Effector CD4-positive, alpha-beta T cell (primary cell): ENCODE results near the gene EFCAB10.
"Not testable (repeated sequence)": the region's sequence is repeated elsewhere in the genome, so short reads cannot be mapped to it uniquely, and the experiment has no call there.

Experiments
- DNase-seq: peaks from one replicate; pipeline ENCODE4 v3.0.0-alpha.2; 2020
- total RNA-seq: gene quantifications from one replicate; lab custom pipeline; 2026; lab: John Stamatoyannopoulos, UW

The EFCAB10 gene
- 0.75 reads per million for total RNA-seq

- peak; percentile 22 for DNase-seq
Measured at GRCh38 chr7:105581066-105581811, at the start of gene EFCAB10. Gene EFCAB10, minus strand, starts transcription at chr7:105581493. Its CDS starts 30 bp downstream, at chr7:105581463.

DNA sequence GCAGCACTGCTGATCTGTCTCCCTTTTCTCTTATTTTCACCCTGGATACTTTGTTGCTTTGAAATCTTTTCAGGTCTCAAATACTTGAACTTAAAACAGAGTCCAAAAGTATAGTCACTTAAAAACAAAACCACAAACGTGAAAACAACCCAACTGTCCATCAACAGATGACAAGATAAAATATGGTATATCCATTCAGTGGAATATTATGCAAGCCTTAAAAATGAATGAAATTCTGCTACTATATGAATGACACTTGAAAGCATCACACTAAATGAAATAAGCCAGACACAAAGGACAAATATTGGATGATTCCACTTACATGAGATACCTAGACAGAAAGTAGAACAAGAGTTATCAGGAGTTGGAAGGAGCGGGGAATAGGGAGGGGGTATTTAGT is 44.7 kb upstream of the EFCAB10 start:
- no peak for DNase-seq

GRCh38 chr7:105623906-105624305 is 42.6 kb upstream of the EFCAB10 start:
- DNase-seq = no peak

- DNase-seq = no peak
Measured at GRCh38 chr7:105623378-105623777, 42.1 kb upstream of the EFCAB10 start.

DNA sequence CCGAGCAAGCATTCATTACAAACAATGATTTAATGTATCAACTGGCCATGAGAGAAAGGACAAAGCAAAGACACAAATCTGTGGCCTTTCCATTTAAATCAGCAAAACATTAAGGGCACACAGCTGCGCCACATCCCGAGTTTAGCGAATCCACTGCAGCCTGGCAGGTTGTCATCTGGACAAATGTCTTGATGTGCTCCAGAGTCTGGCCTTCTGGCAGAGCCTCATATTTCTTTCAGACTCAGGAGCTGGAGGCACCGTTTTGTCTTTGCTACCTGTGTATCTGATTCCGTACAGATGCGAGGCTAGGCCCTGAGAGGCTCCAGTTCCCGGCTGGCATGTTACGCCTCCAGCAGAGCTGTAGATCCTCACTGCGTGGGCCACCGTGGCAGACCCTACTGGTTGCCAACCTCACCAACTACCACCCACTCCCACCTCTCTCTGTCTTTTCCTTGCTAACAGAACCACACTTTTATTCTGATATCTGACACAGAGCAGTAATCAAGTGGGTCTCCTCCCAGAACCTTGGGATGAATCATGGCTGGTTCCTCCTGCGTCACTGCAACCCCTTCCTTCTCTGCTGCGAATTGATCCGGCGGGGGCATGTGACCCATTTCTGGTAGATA is 40.9 kb upstream of the EFCAB10 start:
- DNase-seq = no peak

GRCh38 chr7:105621617-105622016 is 40.3 kb upstream of the EFCAB10 start:
- no peak for DNase-seq

GRCh38 chr7:105621176-105621575 is 39.9 kb upstream of the EFCAB10 start:
- no peak for DNase-seq

GRCh38 chr7:105619590-105619989 is 38.3 kb upstream of the EFCAB10 start:
- no peak for DNase-seq

- no peak for DNase-seq
Measured at GRCh38 chr7:105618016-105618296, 36.7 kb upstream of the EFCAB10 start.

- no peak for DNase-seq
Measured at GRCh38 chr7:105617280-105618015, 36.2 kb upstream of the EFCAB10 start.

DNA sequence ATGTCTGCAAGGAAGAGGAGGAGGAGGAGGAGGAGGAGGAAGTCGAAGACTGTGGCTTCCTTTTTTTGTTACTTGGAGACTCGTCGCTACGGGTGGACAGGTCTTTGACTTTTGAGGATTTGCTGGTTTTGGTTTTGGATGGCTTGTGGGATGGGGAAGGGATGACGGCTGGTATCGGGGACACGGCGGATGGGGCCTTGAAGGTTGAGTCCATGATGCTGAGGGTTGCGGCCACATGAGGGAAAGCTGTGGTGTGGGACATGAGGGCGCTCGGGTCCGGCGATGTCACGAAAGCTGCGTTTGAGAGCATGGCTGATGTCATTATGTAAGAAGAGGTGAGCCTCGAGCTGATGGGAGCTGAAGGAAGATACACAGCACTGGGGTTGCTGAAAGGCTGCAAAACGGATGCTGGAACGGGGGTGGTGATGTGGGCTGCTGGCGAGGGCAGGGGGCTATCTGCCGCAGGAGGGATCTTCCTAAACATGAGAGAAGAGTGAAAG is 33.1 kb upstream of the EFCAB10 start:
- DNase-seq = no peak

DNA sequence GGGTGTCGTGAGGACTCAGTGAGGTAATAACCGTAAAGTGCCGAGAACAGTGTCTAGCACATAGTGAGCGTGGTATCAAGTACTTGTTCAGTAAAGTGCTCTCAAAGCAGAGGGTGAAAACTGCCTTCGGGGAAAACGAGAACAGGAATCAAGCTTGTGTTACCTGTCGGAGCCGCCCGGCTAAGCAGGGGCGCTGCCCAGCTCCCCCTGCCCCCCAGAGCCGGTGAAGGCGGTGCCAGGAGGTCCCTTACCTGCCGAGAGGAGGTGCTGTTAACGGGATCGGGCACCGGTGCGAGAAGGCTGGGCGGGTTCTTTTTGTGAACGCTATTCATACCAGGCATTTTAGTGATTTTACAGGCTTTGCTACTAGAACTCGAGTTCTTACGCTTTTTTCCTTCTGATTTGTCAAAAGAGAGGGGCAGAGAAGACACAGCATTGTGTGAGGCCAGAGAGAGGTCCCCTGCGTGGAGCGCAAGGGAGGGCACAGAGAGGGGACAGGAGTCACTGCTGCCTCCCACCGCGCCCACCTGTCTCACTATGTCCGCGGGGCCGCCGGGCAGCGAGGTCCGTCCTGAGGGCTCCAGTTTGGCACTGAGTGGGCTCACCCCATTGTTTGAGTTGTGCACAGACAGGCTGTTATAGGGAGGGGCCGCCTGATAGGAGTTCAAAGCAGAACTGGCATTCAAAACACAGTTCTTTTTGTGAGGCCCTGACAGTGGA is 32.5 kb upstream of the EFCAB10 start:
- DNase-seq = no peak

GRCh38 chr7:105612806-105613205 is 31.5 kb upstream of the EFCAB10 start:
- DNase-seq = no peak

- DNase-seq = no peak
Measured at GRCh38 chr7:105611856-105612775, 30.8 kb upstream of the EFCAB10 start.

DNA sequence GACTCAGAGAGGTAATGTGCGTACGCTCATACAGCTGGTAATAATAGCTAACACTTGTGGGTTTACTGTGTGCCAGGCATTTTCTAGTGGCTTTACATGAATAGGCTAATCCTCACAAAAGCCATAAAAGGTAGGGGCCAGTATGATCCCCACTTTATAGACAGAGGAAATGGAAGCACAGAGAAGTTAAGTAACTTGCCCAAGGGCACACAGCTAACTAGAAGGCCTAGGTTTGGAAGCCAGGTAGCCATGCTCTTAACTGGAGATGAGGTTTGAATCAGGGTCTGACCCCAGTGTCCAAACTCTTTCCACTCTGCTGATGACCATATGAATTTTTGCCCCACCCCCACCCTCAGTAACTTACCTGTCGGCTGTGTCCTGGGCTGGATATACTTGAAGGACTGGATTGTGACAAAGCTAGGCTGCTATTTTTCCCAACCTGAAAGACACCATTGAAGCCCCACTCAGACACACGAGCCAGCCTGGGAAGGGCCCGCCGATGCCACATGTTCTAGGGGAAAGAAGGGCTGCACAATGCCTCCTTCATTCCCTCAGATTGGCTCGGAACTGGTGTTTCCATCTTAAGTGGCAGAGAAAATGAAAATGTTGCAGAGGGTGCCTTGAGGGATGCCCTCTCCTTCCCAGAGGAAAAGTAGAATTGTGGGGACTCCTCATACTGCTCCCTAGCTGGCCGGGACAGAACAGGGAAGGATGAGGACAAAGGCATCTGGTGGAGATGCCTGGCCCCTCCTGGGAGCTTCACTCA is 29.1 kb upstream of the EFCAB10 start:
- DNase-seq = no peak

DNA sequence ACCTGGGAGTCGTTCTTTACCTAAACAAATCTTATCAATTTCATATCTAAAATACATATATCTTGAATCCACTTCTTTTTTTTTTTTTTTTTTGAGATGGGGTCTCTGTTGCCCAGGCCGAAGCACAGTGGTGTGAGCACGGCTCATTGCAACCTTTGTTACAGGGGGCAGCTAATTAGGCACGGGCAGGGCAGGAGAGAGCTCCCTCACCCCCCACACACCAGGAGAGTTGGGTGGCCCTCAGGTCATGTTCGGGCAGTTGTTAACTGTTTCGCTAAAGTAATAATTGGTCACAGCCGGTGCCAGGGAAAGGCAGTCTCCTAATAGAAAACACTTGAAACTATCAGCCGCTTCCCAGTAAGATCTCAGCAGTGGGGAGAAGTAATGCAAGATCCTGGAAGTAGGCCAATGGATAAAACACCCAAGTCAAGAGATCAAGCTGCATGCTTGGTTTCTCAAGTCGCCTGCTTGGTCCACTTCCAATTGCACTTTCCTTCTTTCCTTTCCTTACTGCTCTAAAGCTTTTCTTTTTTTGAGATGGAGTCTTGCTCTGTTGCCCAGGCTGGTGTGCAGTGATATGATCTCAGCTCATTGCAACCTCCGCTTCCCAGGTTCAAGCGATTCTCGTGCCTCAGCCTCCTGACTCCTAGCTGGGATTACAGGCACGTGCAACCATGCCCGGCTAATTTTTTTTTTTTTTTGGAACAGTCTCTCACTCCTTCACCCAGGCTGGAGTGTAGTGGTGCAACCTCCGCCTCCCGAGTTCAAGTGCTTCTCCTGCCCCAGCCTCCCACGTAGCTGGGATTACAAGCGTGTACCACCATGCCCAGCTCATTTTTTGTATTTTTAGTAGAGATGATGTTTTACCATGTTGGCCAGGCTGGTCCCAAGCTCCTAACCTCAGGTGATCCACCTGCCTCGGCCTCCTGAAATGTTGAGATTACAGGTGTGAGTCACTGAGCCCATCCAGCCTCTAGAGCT is 21.3 kb upstream of the EFCAB10 start:
- DNase-seq = no peak

- DNase-seq = no peak
Measured at GRCh38 chr7:105600720-105601550, 19.6 kb upstream of the EFCAB10 start.

- DNase-seq = no peak
Measured at GRCh38 chr7:105599551-105599950, 18.3 kb upstream of the EFCAB10 start.

GRCh38 chr7:105599080-105599479 is 17.8 kb upstream of the EFCAB10 start:
- DNase-seq = not testable (repeated sequence)
